Testis (tissue), 2 donors: ENCODE results near the gene ARL6IP4.

ENCODE experiments used
- POLR2A ChIP-seq: fragments of 450-650 bp; IDR thresholded peaks from one replicate; pipeline ENCODE4 v1.6.1; 2017; ENCODE audit warnings: antibody characterized with exemption, mild to moderate bottlenecking, moderate library complexity
- TF ChIP-seq, protein P1 (sequence below), 3 experiments: fragments of 450-650 bp in 2 of 3; fragments of 200-600 bp in 1 of 3; sonication (generic) in 1 of 3; IDR thresholded peaks; one replicate each; pipeline ENCODE4 v1.5.1; 2016 to 2019; ENCODE audit warnings: antibody characterized with exemption in 3 of 3, mild to moderate bottlenecking in 2 of 3, moderate library complexity in 1 of 3

- TF ChIP-seq, protein P1, sequence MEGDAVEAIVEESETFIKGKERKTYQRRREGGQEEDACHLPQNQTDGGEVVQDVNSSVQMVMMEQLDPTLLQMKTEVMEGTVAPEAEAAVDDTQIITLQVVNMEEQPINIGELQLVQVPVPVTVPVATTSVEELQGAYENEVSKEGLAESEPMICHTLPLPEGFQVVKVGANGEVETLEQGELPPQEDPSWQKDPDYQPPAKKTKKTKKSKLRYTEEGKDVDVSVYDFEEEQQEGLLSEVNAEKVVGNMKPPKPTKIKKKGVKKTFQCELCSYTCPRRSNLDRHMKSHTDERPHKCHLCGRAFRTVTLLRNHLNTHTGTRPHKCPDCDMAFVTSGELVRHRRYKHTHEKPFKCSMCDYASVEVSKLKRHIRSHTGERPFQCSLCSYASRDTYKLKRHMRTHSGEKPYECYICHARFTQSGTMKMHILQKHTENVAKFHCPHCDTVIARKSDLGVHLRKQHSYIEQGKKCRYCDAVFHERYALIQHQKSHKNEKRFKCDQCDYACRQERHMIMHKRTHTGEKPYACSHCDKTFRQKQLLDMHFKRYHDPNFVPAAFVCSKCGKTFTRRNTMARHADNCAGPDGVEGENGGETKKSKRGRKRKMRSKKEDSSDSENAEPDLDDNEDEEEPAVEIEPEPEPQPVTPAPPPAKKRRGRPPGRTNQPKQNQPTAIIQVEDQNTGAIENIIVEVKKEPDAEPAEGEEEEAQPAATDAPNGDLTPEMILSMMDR (IDR thresholded peaks at IDR 0.05) = no peak
- TF ChIP-seq POLR2A = no peak
Measured at GRCh38 chr12:122948605-122949004, 31.9 kb upstream of the ARL6IP4 start.
